ENCODE results near the gene MMP23B. TPM values are rescaled to one million over a fixed set of nuclear protein-coding genes. Genes with fewer than 3 reads are reported as not detected.

MMP23B gene
- total RNA-seq (100 to 1,000 TPM in 1 of 9 donors, 10 to 100 TPM in 8; 35.4 to 128 (median 59.0) TPM), polyA plus RNA-seq (10 to 100 TPM; 10.4 to 85.9 TPM)
- long read RNA-seq, donor 1, transcript MMP23B-201 (8 exons, 1,326 nt), result minor isoform, 6 of 41 reads
- long read RNA-seq, donor 1, transcript MMP23B-207 (4 exons, 626 nt), result major isoform, 9 of 41 reads
- long read RNA-seq, donor 1, partial matches to known transcripts, result 8 of 41 reads
- long read RNA-seq, donor 1, other reads (novel, unspliced or antisense), result 12 of 41 reads
- long read RNA-seq, donor 2, partial matches to known transcripts, result 7 of 12 reads
- long read RNA-seq, donor 2, other reads (novel, unspliced or antisense), result 1 of 12 reads
- long read RNA-seq, donor 3, transcript MMP23B-201 (8 exons, 1,326 nt), result major isoform, 7 of 34 reads
- long read RNA-seq, donor 3, transcript MMP23B-207 (4 exons, 626 nt), result minor isoform, 6 of 34 reads
- long read RNA-seq, donor 3, partial matches to known transcripts, result 8 of 34 reads
- long read RNA-seq, donor 3, other reads (novel, unspliced or antisense), result 13 of 34 reads

- Histone ChIP-seq H3K9me3 (no peaks in the 10 kb centered on the region), H3K4me1 (peaks cover 0 to 23% (median 5%) of the 10 kb centered on the region in 12 donors), H3K36me3 (peaks cover 0 to 35% (median 15%) of the 10 kb centered on the region in 9 donors), H3K27ac (peak within 1 kb of the TSS; percentile 47 to 94 (median 80)), H3K4me3 (peak within 1 kb of the TSS; percentile 0 to 57 (median 42)), H3K27me3 (peaks cover 0 to 29% (median 8%) of the 10 kb centered on the region in 9 donors)
- peak; percentile 42 to 72 (median 54) for DNase-seq
- ATAC-seq, result peak in 3 of 4 donors; percentile 1 to 21 (median 2)
- WGBS, 4 donors, result 6 to 13% (median 9%) methylated on average over 8 to 48 of the region's 48 CpGs
- intact Hi-C loops (cut with DNase I), result loop anchor here in 1 of 10 donors (2.0 kb wide), 1 partner anchor 17 kb away; the partner anchor contains the start of gene MIB2
- TF ChIP-seq POLR2A (IDR thresholded peaks at IDR 0.05) (no peak), CTCF (IDR thresholded peaks at IDR 0.05) (no peak)
Measured at GRCh38 chr1:1631782-1632420, at the start of gene MMP23B. Gene MMP23B (plus strand): TSS chr1:1632173. CDS start chr1:1632219, 46 bp downstream.

GRCh38 chr1:1582585-1583346 is 49.2 kb upstream of the MMP23B start:
- no peak overlapping the region for H3K27ac ChIP-seq
- WGBS, 4 donors, result 72 to 81% (median 77%) methylated on average over 9 of the region's 9 CpGs
- intact Hi-C loops (cut with DNase I), result no loop called here
- no peaks in the 10 kb centered on the region for H3K9me3 ChIP-seq
- H3K27me3 ChIP-seq, result peaks cover 0 to 19% (median 0%) of the 10 kb centered on the region in 9 donors
- TF ChIP-seq POLR2A (IDR thresholded peaks at IDR 0.05) (no peak), CTCF (IDR thresholded peaks at IDR 0.05) (no peak)
- H3K4me3 ChIP-seq, result no peak overlapping the region
- ATAC-seq (no peak), DNase-seq (no peak)
- no peaks in the 10 kb centered on the region for H3K4me1 ChIP-seq
- no peaks in the 10 kb centered on the region for H3K36me3 ChIP-seq

- no peak for ATAC-seq
- 83 to 87% (median 84%) methylated on average over 21 to 23 of the region's 23 CpGs for WGBS, 4 donors
Measured at GRCh38 chr1:1583347-1584010, 48.5 kb upstream of the MMP23B start.

More at GRCh38 chr1:1583347-1584010, 48.5 kb upstream of the MMP23B start:
- no peak for DNase-seq
- Histone ChIP-seq H3K4me1 (no peaks in the 10 kb centered on the region), H3K27me3 (peaks cover 0 to 22% (median under 1%) of the 10 kb centered on the region in 9 donors), H3K36me3 (no peaks in the 10 kb centered on the region), H3K4me3 (no peak overlapping the region), H3K9me3 (no peaks in the 10 kb centered on the region), H3K27ac (no peak overlapping the region)
- intact Hi-C loops (cut with DNase I), result no loop called here
- TF ChIP-seq POLR2A (IDR thresholded peaks at IDR 0.05), result no peak
- TF ChIP-seq CTCF (IDR thresholded peaks at IDR 0.05), result no peak

Measured in heart left ventricle (tissue), 16 donors.